Right atrium auricular region (tissue), 2 donors: ENCODE data around the gene PADI1. TPM values are rescaled to one million over a fixed set of nuclear protein-coding genes. Genes with fewer than 3 reads are reported as not detected.

Experiments
- DNase-seq: peaks from one replicate; pipeline ENCODE4 v3.0.0-alpha.2; 2019; ENCODE audit warnings: low spot score
- H3K27ac ChIP-seq, 2 donors: fragments of 200-600 bp; sonication (generic); 1 replicate in 1 of 2; 2 replicates in 1 of 2; pipeline ENCODE4 v1.5.1; 2016 to 2019
- H3K27me3 ChIP-seq, 2 donors: fragments of 200-600 bp; sonication (generic); one replicate each; pipeline versions ENCODE4 v1.5.1 to v1.6.0; 2017 to 2019
- H3K36me3 ChIP-seq: fragments of 200-600 bp; sonication (generic); one replicate; pipeline ENCODE4 v1.5.1; 2016
- H3K4me1 ChIP-seq, 2 donors: fragments of 200-600 bp; sonication (generic); one replicate each; pipeline versions ENCODE4 v1.5.1 to v1.6.0; 2017 to 2019
- H3K4me3 ChIP-seq, 2 donors: fragments of 200-600 bp; sonication (generic); 1 replicate in 1 of 2; 2 replicates in 1 of 2; pipeline ENCODE4 v1.5.1; 2017 to 2019; ENCODE audit warnings: mild to moderate bottlenecking in 1 of 2, moderate library complexity in 1 of 2
- H3K9me3 ChIP-seq, 2 donors: fragments of 200-600 bp; sonication (generic); one replicate each; pipeline ENCODE4 v1.5.1; 2019
- total RNA-seq, 2 donors: library from RNA; depleted of rRNA; stranded (reverse); fragments of >200 nt; gene quantifications; one replicate each; pipeline ENCODE4 v1.1.0, GENCODE V29; 2016
- TF ChIP-seq, protein P1 (sequence below), 2 donors: fragments of 200-600 bp; sonication (generic); IDR thresholded peaks; one replicate each; pipeline ENCODE4 v1.5.1; 2019; ENCODE audit warnings: antibody characterized with exemption in 2 of 2

The PADI1 gene
- total RNA-seq, 2 donors from 2014 or later: not detected

DNA sequence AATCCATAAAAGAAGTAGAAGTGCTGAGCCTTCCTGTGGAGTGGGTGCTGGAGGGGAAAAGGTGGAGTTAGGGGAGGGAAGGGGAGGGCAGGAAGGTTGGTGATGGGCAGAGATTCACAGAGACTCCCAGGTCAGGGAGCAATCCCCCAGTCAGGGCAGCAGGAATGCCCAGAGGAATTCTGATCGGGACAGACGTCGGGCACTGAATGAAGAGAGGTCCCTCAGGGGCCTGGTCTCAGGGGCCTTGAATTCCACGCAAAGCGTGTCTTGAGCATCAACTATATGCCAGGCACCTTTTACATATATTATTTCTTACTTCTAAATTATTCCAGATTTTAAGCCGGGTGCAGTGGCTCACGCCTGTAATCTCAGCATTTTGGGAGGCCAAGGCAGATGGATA, 7.2 kb upstream of the PADI1 start:
- no peaks in the 10 kb centered on the region for H3K9me3 ChIP-seq
- TF ChIP-seq, protein P1, sequence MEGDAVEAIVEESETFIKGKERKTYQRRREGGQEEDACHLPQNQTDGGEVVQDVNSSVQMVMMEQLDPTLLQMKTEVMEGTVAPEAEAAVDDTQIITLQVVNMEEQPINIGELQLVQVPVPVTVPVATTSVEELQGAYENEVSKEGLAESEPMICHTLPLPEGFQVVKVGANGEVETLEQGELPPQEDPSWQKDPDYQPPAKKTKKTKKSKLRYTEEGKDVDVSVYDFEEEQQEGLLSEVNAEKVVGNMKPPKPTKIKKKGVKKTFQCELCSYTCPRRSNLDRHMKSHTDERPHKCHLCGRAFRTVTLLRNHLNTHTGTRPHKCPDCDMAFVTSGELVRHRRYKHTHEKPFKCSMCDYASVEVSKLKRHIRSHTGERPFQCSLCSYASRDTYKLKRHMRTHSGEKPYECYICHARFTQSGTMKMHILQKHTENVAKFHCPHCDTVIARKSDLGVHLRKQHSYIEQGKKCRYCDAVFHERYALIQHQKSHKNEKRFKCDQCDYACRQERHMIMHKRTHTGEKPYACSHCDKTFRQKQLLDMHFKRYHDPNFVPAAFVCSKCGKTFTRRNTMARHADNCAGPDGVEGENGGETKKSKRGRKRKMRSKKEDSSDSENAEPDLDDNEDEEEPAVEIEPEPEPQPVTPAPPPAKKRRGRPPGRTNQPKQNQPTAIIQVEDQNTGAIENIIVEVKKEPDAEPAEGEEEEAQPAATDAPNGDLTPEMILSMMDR (IDR thresholded peaks at IDR 0.05): no peak
- no peak for DNase-seq
- no peak overlapping the region for H3K4me3 ChIP-seq
- no peak overlapping the region for H3K27ac ChIP-seq
- H3K36me3 ChIP-seq: no peaks in the 10 kb centered on the region
- no peaks in the 10 kb centered on the region for H3K4me1 ChIP-seq
- H3K27me3 ChIP-seq: no peaks in the 10 kb centered on the region

- TF ChIP-seq, protein P1 (IDR thresholded peaks at IDR 0.05): no peak
- no peaks in the 10 kb centered on the region for H3K4me1 ChIP-seq
- H3K4me3 ChIP-seq: no peak overlapping the region
- no peaks in the 10 kb centered on the region for H3K9me3 ChIP-seq
- H3K27ac ChIP-seq: no peak overlapping the region
- no peaks in the 10 kb centered on the region for H3K27me3 ChIP-seq
- DNase-seq: no peak
- no peaks in the 10 kb centered on the region for H3K36me3 ChIP-seq
These were observed 6.3 kb upstream of the PADI1 start for GRCh38 chr1:17198476-17199258.

DNA sequence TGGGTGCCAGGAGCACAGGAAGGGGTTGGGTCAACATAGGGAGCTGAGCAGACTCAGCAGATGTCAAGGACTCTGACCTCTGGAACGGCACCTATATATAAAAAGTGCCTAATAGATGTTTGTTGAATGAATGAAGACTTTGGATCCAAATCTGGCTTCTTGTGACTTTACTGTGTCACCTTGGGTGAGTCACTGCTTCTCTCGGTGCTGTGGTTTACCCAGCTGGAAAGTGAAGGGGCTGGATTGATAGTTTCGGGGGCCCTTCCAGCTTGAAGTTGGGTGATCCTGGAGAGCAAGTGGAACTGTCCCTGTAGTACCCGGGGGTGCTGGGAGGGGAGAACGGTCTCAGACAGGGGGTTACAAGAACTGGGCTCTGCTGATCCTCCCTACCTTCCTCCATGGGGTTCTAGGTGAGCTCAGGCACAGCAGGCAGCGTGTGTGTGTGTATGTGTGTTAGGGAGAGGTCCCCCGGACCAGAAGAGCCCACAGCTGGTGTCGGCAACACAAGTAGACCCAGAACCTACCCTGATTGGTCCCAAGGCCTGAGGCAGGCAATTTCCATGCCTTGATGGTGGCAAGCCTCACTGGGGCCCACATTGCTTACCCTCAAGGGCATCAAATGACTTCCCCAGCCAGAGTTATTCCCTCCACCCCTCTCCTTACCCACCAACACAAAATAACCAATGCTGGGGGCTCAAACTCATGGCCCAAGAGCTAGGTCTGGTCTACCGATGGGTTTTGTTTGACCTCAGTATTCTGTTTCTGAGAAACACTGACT, 5.5 kb upstream of the PADI1 start:
- DNase-seq: no peak
- TF ChIP-seq, protein P1 (IDR thresholded peaks at IDR 0.05): no peak
- H3K4me3 ChIP-seq: no peak overlapping the region
- H3K27ac ChIP-seq: no peak overlapping the region
- no peaks in the 10 kb centered on the region for H3K36me3 ChIP-seq
- H3K27me3 ChIP-seq: no peaks in the 10 kb centered on the region
- H3K4me1 ChIP-seq: no peaks in the 10 kb centered on the region
- H3K9me3 ChIP-seq: no peaks in the 10 kb centered on the region

GRCh38 chr1:17200246-17200645, 4.7 kb upstream of the PADI1 start:
- Histone ChIP-seq H3K27ac (no peak overlapping the region), H3K9me3 (no peaks in the 10 kb centered on the region), H3K4me1 (no peaks in the 10 kb centered on the region), H3K27me3 (no peaks in the 10 kb centered on the region), H3K36me3 (no peaks in the 10 kb centered on the region), H3K4me3 (no peak overlapping the region)
- DNase-seq: no peak
- TF ChIP-seq, protein P1 (IDR thresholded peaks at IDR 0.05): no peak

DNA sequence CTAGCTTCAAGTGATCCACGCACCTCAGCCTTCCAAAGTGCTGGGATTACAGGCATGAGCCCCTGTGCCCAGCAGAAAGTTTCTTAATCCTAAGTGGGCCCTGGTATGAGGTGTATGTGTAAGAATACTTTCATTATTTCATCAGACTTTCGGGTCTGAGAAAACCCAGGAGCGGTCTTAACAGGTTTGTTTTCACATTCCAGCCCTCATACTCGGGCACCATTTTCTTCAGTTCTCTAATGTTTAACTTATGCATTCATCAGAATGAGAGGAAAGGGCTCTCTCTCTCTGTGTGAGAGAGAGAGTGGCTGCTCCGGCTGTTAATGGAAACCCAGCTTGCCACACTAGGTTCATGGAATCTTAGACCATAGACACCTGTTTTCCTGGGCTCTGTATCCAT, 4.2 kb upstream of the PADI1 start:
- Histone ChIP-seq H3K36me3 (no peaks in the 10 kb centered on the region), H3K9me3 (no peaks in the 10 kb centered on the region), H3K27me3 (no peaks in the 10 kb centered on the region), H3K4me3 (no peak overlapping the region), H3K27ac (no peak overlapping the region), H3K4me1 (no peaks in the 10 kb centered on the region)
- TF ChIP-seq, protein P1 (IDR thresholded peaks at IDR 0.05): no peak
- no peak for DNase-seq
